RWPE1 (cell line): ENCODE data around the gene HNRNPA0.

Source experiments
- CTCF ChIA-PET: fragments of 350-600 bp; sonication (Branson Sonifier 250); formaldehyde crosslinking; extraction: SDS; loops from one replicate; lab custom pipeline; 2021; lab: Yijun Ruan, JAX
- POLR2A ChIA-PET: fragments of 400-600 bp; formaldehyde crosslinking; extraction: SDS; loops from one replicate; lab custom pipeline; 2020; ENCODE audit warnings: antibody characterized with exemption; ENCODE audit not compliant: low non-redundant PET; lab: Yijun Ruan, JAX
- DNase-seq: peaks from one replicate; pipeline ENCODE4 v3.0.0; 2012; ENCODE audit warnings: low spot score
- H3K27ac ChIP-seq: fragments of 450-650 bp; 2 replicates; pipeline ENCODE4 v1.5.1; 2017
- TF ChIP-seq, protein P1 (sequence below): fragments of 450-650 bp; conservative IDR thresholded peaks from 2 replicates; pipeline ENCODE4 v1.5.1; 2017; ENCODE audit warnings: low read depth, mild to moderate bottlenecking

Gene HNRNPA0

GRCh38 chr5:137747848-137748247 lies 6.3 kb downstream of the HNRNPA0 start:
- TF ChIP-seq, protein P1, sequence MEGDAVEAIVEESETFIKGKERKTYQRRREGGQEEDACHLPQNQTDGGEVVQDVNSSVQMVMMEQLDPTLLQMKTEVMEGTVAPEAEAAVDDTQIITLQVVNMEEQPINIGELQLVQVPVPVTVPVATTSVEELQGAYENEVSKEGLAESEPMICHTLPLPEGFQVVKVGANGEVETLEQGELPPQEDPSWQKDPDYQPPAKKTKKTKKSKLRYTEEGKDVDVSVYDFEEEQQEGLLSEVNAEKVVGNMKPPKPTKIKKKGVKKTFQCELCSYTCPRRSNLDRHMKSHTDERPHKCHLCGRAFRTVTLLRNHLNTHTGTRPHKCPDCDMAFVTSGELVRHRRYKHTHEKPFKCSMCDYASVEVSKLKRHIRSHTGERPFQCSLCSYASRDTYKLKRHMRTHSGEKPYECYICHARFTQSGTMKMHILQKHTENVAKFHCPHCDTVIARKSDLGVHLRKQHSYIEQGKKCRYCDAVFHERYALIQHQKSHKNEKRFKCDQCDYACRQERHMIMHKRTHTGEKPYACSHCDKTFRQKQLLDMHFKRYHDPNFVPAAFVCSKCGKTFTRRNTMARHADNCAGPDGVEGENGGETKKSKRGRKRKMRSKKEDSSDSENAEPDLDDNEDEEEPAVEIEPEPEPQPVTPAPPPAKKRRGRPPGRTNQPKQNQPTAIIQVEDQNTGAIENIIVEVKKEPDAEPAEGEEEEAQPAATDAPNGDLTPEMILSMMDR: no peak
- ChIA-PET POLR2A (no interaction called here), CTCF (interaction anchor here (0.6 to 1.4 kb wide), 2 partner anchors 87 to 386 kb away, joined by 3 read pairs; no protein-coding TSS in a partner anchor)
- DNase-seq: no peak
- H3K27ac ChIP-seq: no peak overlapping the region

DNA sequence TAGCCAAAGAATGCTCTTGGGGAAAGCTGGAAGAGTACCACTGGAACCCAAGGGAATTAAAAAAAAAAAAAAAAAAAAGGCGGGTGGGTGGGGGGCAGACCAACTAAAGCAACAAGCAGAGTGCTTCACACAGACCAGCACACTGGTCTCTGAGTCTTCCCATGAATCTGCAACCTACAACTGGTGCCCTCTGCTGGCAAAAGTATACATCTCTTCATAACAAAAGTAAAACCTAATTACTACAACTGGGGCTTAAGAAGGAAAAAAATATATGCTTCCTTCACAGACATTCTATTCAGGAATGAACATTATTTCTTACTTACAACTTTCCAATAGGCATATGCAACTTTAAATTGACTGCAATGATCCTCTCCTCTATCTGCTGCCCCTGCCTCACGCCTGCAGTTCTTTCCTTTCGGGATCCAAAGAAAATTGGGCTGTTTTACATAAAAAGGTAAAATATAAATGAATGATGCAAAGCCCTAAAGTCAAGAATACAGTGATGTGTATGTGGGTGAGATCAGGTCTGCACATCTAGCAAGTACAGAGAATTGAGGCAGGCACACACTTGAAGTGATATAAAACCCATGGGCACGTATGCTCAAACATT lies 11.0 kb downstream of the HNRNPA0 start:
- ChIA-PET POLR2A (no interaction called here), CTCF (interaction anchor here (0.6 to 6.0 kb wide), 15 partner anchors 10 to 1489 kb away, joined by 3 to 93 read pairs (median 3); partner anchors contain the start of gene NME5)
- DNase-seq: peak; percentile 62
- H3K27ac ChIP-seq: no peak overlapping the region
- TF ChIP-seq, protein P1: peak; percentile 84

- DNase-seq: no peak
Measured at GRCh38 chr5:137741718-137742117, 12.4 kb downstream of the HNRNPA0 start.

GRCh38 chr5:137739737-137740136 lies 14.4 kb downstream of the HNRNPA0 start:
- POLR2A ChIA-PET: no interaction called here
- CTCF ChIA-PET: interaction anchor here (1.0 to 6.0 kb wide), 3 partner anchors 12 to 110 kb away, joined by 3 to 93 read pairs (median 6); no protein-coding TSS in a partner anchor
- H3K27ac ChIP-seq: no peak overlapping the region
- no peak for DNase-seq
- TF ChIP-seq, protein P1: no peak

More at GRCh38 chr5:137741718-137742117, 12.4 kb downstream of the HNRNPA0 start:
- ChIA-PET CTCF (interaction anchor here (0.7 to 6.0 kb wide), 8 partner anchors 8 to 1150 kb away, joined by 3 to 93 read pairs (median 6); no protein-coding TSS in a partner anchor), POLR2A (interaction anchor here (0.6 kb wide), 1 partner anchor 14 kb away, joined by 3 read pairs; no protein-coding TSS in a partner anchor)
- no peak overlapping the region for H3K27ac ChIP-seq
- TF ChIP-seq, protein P1: no peak

- POLR2A ChIA-PET: no interaction called here
- no peak for DNase-seq
- TF ChIP-seq, protein P1: no peak
- no peak overlapping the region for H3K27ac ChIP-seq
- CTCF ChIA-PET: interaction anchor here (1.4 to 6.0 kb wide), 2 partner anchors 78 to 109 kb away, joined by 6 to 93 read pairs; no protein-coding TSS in a partner anchor
Measured at GRCh38 chr5:137738947-137739346, 15.2 kb downstream of the HNRNPA0 start.

- TF ChIP-seq, protein P1: no peak
- ChIA-PET POLR2A (no interaction called here), CTCF (interaction anchor here (0.5 kb wide), 1 partner anchor 17 kb away, joined by 3 read pairs; no protein-coding TSS in a partner anchor)
- no peak for DNase-seq
- H3K27ac ChIP-seq: no peak overlapping the region
Measured at GRCh38 chr5:137737349-137738131, 16.6 kb downstream of the HNRNPA0 start.
